ENCODE results near the gene ADGB. TPM values are rescaled to one million over a fixed set of nuclear protein-coding genes. Genes with fewer than 3 reads are reported as not detected.
A peak's percentile ranks its signal among the peaks of the same experiment; 100 is the strongest.

Gene ADGB
- total and polyA plus RNA-seq, 9 of the 15 experiments (the other 6 are each of a cell fraction or from before 2014, with no cell fraction given): not detected

- no peak for TF ChIP-seq ERF (CRISPR knock-in tag; IDR thresholded peaks at IDR 0.05)
- TF ChIP-seq ZNF316 (IDR thresholded peaks at IDR 0.05): no peak
Measured at GRCh38 chr6:146753306-146753705, 154.5 kb downstream of the ADGB start (continued).

DNA sequence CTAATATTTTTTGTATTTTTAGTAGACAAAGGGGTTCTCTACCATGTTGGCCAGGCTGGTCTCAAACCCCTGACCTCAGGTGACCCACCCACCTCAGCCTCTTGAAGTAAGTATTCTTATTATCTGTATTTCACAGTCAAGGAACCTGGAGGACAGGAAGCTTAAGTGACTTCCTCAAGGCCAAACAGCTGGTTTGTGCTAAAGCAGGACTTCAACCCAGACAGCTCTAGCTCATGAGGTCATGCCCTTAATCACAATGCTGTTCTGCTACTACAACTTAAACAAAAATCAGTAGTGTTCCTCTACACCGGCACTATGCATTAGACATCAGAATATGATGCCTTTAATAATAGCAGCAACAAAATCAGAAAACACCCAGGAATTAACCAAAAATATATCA lies 168.9 kb downstream of the ADGB start:
- no peaks in the 10 kb centered on the region for H4K20me1 ChIP-seq (replicated peaks; ENCODE audit: control insufficient read depth, insufficient read depth, low read length)
- ATAC-seq (peak; percentile 62), FAIRE-seq (peak; percentile 68), DNase-seq (ENCODE audit: extremely low read depth in 1 of 4, low spot score in 3 of 4) (peak in 1 of 4 experiments; percentile 42)
- H3K9me3 ChIP-seq (replicated peaks; ENCODE audit: control insufficient read depth, insufficient read depth, low read depth, low read length): no peaks in the 10 kb centered on the region
- H3K4me3 ChIP-seq: no peak overlapping the region
- BruUV-seq (replicated peaks): no TSS peak
- H3K27ac ChIP-seq (ENCODE audit: extremely low read depth, low read depth, low read length): no peak overlapping the region
- POLR2A ChIA-PET: interaction anchor here (0.9 kb wide), 1 partner anchor 34 kb away, joined by 3 read pairs; no protein-coding TSS in a partner anchor
- H3K9me1 ChIP-seq (ENCODE audit: control insufficient read depth, insufficient read depth, low read length): no peaks in the 10 kb centered on the region
- WGBS (ENCODE audit: insufficient coverage, low coverage, missing lambda C conversion rate): 33% methylated on average over 1 of the region's 1 CpG
- CTCF ChIA-PET (ENCODE audit: low intra/inter-chr PET ratio): no interaction called here
- in situ Hi-C loops (cut with MboI): no loop called here
- H3K79me2 ChIP-seq (ENCODE audit: control insufficient read depth, insufficient read depth, low read length): no peaks in the 10 kb centered on the region
- intact Hi-C loops (cut with micrococcal nuclease): no loop called here
- H3K36me3 ChIP-seq (ENCODE audit: control insufficient read depth, insufficient read depth, low read length): no peaks in the 10 kb centered on the region
- no peaks in the 10 kb centered on the region for H3K27me3 ChIP-seq (ENCODE audit: control insufficient read depth in 2 of 2, insufficient read depth in 2 of 2, low read length in 2 of 2)
- H3K9ac ChIP-seq (ENCODE audit: insufficient read depth in 1 of 2, low read depth in 2 of 2, low read length in 2 of 2): no peak overlapping the region
- H3K4me1 ChIP-seq (replicated peaks in 1 of 2; ENCODE audit: control insufficient read depth in 2 of 2, insufficient read depth in 2 of 2, low read length in 2 of 2): peaks cover 3 to 5% of the 10 kb centered on the region in 2 experiments; a peak in 3 of 5 replicates
- H3K4me2 ChIP-seq (ENCODE audit: insufficient read depth, low read length): no peak overlapping the region
- H2AFZ ChIP-seq (ENCODE audit: low read depth, low read length): peak overlapping the region; percentile 13; the same call in 1 of the 2 replicates
- TF ChIP-seq SNIP1 (IDR thresholded peaks at IDR 0.05; ENCODE audit: low read depth): no peak
- TF ChIP-seq CHD2 (IDR thresholded peaks at IDR 0.05; ENCODE audit: low read depth, low read length): no peak
- TF ChIP-seq BCLAF1 (IDR thresholded peaks at IDR 0.05; ENCODE audit: borderline replicate concordance in 1 of 2, control insufficient read depth in 1 of 2, low read depth in 2 of 2, low read length in 1 of 2): no peak
- TF ChIP-seq, protein P1, sequence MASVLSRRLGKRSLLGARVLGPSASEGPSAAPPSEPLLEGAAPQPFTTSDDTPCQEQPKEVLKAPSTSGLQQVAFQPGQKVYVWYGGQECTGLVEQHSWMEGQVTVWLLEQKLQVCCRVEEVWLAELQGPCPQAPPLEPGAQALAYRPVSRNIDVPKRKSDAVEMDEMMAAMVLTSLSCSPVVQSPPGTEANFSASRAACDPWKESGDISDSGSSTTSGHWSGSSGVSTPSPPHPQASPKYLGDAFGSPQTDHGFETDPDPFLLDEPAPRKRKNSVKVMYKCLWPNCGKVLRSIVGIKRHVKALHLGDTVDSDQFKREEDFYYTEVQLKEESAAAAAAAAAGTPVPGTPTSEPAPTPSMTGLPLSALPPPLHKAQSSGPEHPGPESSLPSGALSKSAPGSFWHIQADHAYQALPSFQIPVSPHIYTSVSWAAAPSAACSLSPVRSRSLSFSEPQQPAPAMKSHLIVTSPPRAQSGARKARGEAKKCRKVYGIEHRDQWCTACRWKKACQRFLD (CRISPR knock-in tag; IDR thresholded peaks at IDR 0.05): no peak
- TF ChIP-seq KLF16 (IDR thresholded peaks at IDR 0.05): 0 out of 2 replicates have a peak, but pooled peaks have one; percentile 9
- peak; percentile 71; the same call in 1 of the 2 replicates for TF ChIP-seq SMAD4 (CRISPR knock-in tag; conservative IDR thresholded peaks at IDR 0.05)
- no peak for TF ChIP-seq PTRF (tag; IDR thresholded peaks at IDR 0.05)
- peak; percentile 76 for TF ChIP-seq ETV1 (tag; conservative IDR thresholded peaks at IDR 0.05; ENCODE audit: low read depth)
- no peak for TF ChIP-seq POLR2AphosphoS5 (IDR thresholded peaks at IDR 0.05; ENCODE audit: control insufficient read depth, insufficient read depth, low read depth, low read length)
- TF ChIP-seq, protein P2, sequence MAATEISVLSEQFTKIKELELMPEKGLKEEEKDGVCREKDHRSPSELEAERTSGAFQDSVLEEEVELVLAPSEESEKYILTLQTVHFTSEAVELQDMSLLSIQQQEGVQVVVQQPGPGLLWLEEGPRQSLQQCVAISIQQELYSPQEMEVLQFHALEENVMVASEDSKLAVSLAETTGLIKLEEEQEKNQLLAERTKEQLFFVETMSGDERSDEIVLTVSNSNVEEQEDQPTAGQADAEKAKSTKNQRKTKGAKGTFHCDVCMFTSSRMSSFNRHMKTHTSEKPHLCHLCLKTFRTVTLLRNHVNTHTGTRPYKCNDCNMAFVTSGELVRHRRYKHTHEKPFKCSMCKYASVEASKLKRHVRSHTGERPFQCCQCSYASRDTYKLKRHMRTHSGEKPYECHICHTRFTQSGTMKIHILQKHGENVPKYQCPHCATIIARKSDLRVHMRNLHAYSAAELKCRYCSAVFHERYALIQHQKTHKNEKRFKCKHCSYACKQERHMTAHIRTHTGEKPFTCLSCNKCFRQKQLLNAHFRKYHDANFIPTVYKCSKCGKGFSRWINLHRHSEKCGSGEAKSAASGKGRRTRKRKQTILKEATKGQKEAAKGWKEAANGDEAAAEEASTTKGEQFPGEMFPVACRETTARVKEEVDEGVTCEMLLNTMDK (IDR thresholded peaks at IDR 0.05; ENCODE audit: borderline replicate concordance, insufficient read depth, low read depth, low read length, poor library complexity, severe bottlenecking): no peak
- no peak for TF ChIP-seq ZNF263 (CRISPR knock-in tag; IDR thresholded peaks at IDR 0.05; ENCODE audit: borderline replicate concordance)
- TF ChIP-seq JUN (IDR thresholded peaks at IDR 0.05; ENCODE audit: borderline replicate concordance, low read depth, low read length): no peak
- TF ChIP-seq JUN (CRISPR knock-in tag; IDR thresholded peaks at IDR 0.05; ENCODE audit: borderline replicate concordance): no peak
